ENCODE results near the gene KCNK4. TPM values are rescaled to one million over a fixed set of nuclear protein-coding genes. Genes with fewer than 3 reads are reported as not detected.

The KCNK4 gene
- total RNA-seq, 1 donor from 2014 or later: 0.36 TPM

- no peak for DNase-seq (ENCODE audit: low spot score)
- Mint-ChIP-seq H3K9me3 (ENCODE audit: unreplicated experiment) (no peaks in the 10 kb centered on the region), H3K36me3 (ENCODE audit: low read depth, unreplicated experiment) (peaks cover 12% of the 10 kb centered on the region), H3K4me1 (ENCODE audit: unreplicated experiment) (no peaks in the 10 kb centered on the region), H3K27ac (ENCODE audit: unreplicated experiment) (no peak overlapping the region), H3K4me3 (ENCODE audit: unreplicated experiment) (no peak overlapping the region), H3K27me3 (ENCODE audit: unreplicated experiment) (no peaks in the 10 kb centered on the region)
- TF ChIP-seq CTCF (IDR thresholded peaks at IDR 0.05; ENCODE audit: unreplicated experiment): no peak
Observed at GRCh38 chr11:64276653-64277431, 14.3 kb upstream of the KCNK4 start.

DNA sequence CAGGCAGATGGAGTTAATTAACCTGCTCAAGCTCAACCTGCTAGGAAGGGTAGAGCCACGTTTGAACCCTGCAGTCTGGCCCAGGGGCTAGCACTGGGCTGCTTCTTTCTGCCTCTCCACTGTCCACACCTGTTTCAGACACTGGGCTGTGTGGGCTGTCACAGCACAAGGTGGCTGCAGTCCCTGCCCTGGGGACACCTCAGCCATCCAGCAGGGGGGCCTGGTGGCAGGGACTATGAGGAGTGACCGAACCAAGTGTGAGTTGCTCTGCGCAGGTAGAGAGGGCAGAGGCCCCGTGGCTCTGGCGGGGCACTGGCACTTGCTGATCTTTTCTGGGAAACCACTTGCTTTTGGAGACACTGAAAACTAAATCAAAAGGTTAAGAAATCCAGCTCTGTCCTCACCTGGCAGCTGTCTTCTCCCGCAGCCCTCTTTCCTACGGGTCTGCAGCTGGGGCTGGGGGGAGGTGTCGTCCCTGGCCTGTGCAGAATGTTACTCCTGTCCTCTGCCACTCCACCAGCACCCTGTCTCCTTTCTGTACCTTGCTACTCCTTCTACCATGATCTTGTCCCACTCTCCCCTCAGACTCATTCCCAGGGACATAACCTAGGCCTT lies 12.4 kb upstream of the KCNK4 start:
- peak overlapping the region; percentile 29 for H3K4me3 Mint-ChIP-seq (ENCODE audit: unreplicated experiment)

GRCh38 chr11:64281957-64282770 lies 8.9 kb upstream of the KCNK4 start:
- Mint-ChIP-seq H3K4me1 (ENCODE audit: unreplicated experiment) (peaks cover 5% of the 10 kb centered on the region), H3K9me3 (ENCODE audit: unreplicated experiment) (no peaks in the 10 kb centered on the region), H3K4me3 (ENCODE audit: unreplicated experiment) (no peak overlapping the region), H3K27ac (ENCODE audit: unreplicated experiment) (no peak overlapping the region), H3K36me3 (ENCODE audit: low read depth, unreplicated experiment) (peaks cover 14% of the 10 kb centered on the region), H3K27me3 (ENCODE audit: unreplicated experiment) (peaks cover 6% of the 10 kb centered on the region)
- TF ChIP-seq CTCF (IDR thresholded peaks at IDR 0.05; ENCODE audit: unreplicated experiment): no peak
- no peak for DNase-seq (ENCODE audit: low spot score)

More for the DNA sequence above, 12.4 kb upstream of the KCNK4 start:
- peaks cover 14% of the 10 kb centered on the region for H3K36me3 Mint-ChIP-seq (ENCODE audit: low read depth, unreplicated experiment)
- no peaks in the 10 kb centered on the region for H3K4me1 Mint-ChIP-seq (ENCODE audit: unreplicated experiment)
- no peak for TF ChIP-seq CTCF (IDR thresholded peaks at IDR 0.05; ENCODE audit: unreplicated experiment)
- peaks cover 2% of the 10 kb centered on the region for H3K27me3 Mint-ChIP-seq (ENCODE audit: unreplicated experiment)
- H3K9me3 Mint-ChIP-seq (ENCODE audit: unreplicated experiment): no peaks in the 10 kb centered on the region
- H3K27ac Mint-ChIP-seq (ENCODE audit: unreplicated experiment): no peak overlapping the region
- no peak for DNase-seq (ENCODE audit: low spot score)

- Mint-ChIP-seq H3K27ac (ENCODE audit: unreplicated experiment) (peak overlapping the region; percentile 39), H3K27me3 (ENCODE audit: unreplicated experiment) (peaks cover 6% of the 10 kb centered on the region), H3K4me1 (ENCODE audit: unreplicated experiment) (peaks cover 5% of the 10 kb centered on the region), H3K36me3 (ENCODE audit: low read depth, unreplicated experiment) (peaks cover 14% of the 10 kb centered on the region), H3K4me3 (ENCODE audit: unreplicated experiment) (peak overlapping the region; percentile 72), H3K9me3 (ENCODE audit: unreplicated experiment) (no peaks in the 10 kb centered on the region)
- no peak for TF ChIP-seq CTCF (IDR thresholded peaks at IDR 0.05; ENCODE audit: unreplicated experiment)
- DNase-seq (ENCODE audit: low spot score): no peak
Observed at GRCh38 chr11:64283092-64283491, 8.0 kb upstream of the KCNK4 start.
